WTC11 (cell line): ENCODE measurements around the gene XKR3. TPM values are rescaled to one million over a fixed set of nuclear protein-coding genes. Genes with fewer than 3 reads are reported as not detected.
"Not testable (repeated sequence)": the region's sequence is repeated elsewhere in the genome, so short reads cannot be mapped to it uniquely, and the experiment has no call there.

Source experiments
- ATAC-seq: fragments of 200-7000 bp; cut with Tn5 transposase; 2 replicates; pipeline ENCODE4 v1.10.0; 2021; ENCODE audit warnings: mild to moderate bottlenecking, moderate library complexity
- Bru-seq: library from RNA; stranded (reverse); fragments of 400-500 nt; gene quantifications from one replicate; lab custom pipeline; 2021; lab: Mats Ljungman, UMichigan
- CTCF ChIA-PET: fragments of 300-600 bp; sonication (Branson Sonifier 250); formaldehyde crosslinking; loops from one replicate; lab custom pipeline; 2021; ENCODE audit warnings: antibody characterized with exemption; lab: Charles Lee
- POLR2A ChIA-PET: fragments of 350-600 bp; sonication (Branson Sonifier 250); formaldehyde crosslinking; loops from one replicate; lab custom pipeline; 2021; ENCODE audit warnings: antibody characterized with exemption; lab: Charles Lee
- DNase-seq: peaks from one replicate; pipeline ENCODE4 v3.0.0; 2021; ENCODE audit warnings: low spot score
- H3K27ac Mint-ChIP-seq: 2 replicates; pipeline ENCODE4 v1.8.0; 2021; ENCODE audit warnings: mixed read lengths
- H3K27me3 Mint-ChIP-seq: 2 replicates; pipeline ENCODE4 v1.8.0; 2021; ENCODE audit warnings: low read depth, mild to moderate bottlenecking, moderate library complexity, mixed read lengths
- H3K36me3 Mint-ChIP-seq: 2 replicates; pipeline ENCODE4 v1.8.0; 2021; ENCODE audit warnings: mixed read lengths
- H3K4me1 Mint-ChIP-seq: 2 replicates; pipeline ENCODE4 v1.8.0; 2022; ENCODE audit warnings: mixed read lengths
- H3K4me3 Mint-ChIP-seq: 2 replicates; pipeline ENCODE4 v1.8.0; 2021; ENCODE audit warnings: mild to moderate bottlenecking, moderate library complexity, mixed read lengths
- H3K9me3 Mint-ChIP-seq: 2 replicates; pipeline ENCODE4 v1.8.0; 2021; ENCODE audit warnings: mixed read lengths
- CBFB ChIP-seq: sonication (generic); formaldehyde crosslinking; IDR thresholded peaks from 2 replicates; pipeline ENCODE4 v1.8.1; 2022; ENCODE audit warnings: mild to moderate bottlenecking, low read depth, missing genetic modification reagents
- GRHL2 ChIP-seq: fragments of 250-450 bp; sonication (Bioruptor Pico); IDR thresholded peaks from 2 replicates; pipeline ENCODE4 v1.8.0; 2022; ENCODE audit warnings: mild to moderate bottlenecking, moderate library complexity; ENCODE audit not compliant: insufficient replicate concordance, severe bottlenecking
- IRF2 ChIP-seq: sonication (generic); formaldehyde crosslinking; IDR thresholded peaks from 2 replicates; pipeline ENCODE4 v1.8.0; 2022; ENCODE audit warnings: low read depth, missing genetic modification reagents, borderline replicate concordance
- RORB ChIP-seq: fragments of 250-450 bp; sonication (Bioruptor Pico); IDR thresholded peaks from 2 replicates; pipeline ENCODE4 v1.9.0; 2021; ENCODE audit warnings: mild to moderate bottlenecking
- SMAD4 ChIP-seq: sonication (generic); formaldehyde crosslinking; IDR thresholded peaks from 2 replicates; pipeline ENCODE4 v1.8.0; 2022; ENCODE audit warnings: mild to moderate bottlenecking, missing genetic modification reagents
- ZNF671 ChIP-seq: fragments of 250-450 bp; sonication (Bioruptor Pico); IDR thresholded peaks from 2 replicates; pipeline ENCODE4 v1.8.0; 2021; ENCODE audit warnings: mild to moderate bottlenecking
- long read RNA-seq, 3 experiments: library from RNA in 1 of 3; library from capped mRNA in 1 of 3; library from polyadenylated mRNA in 1 of 3; unstranded in 2 of 3; stranded (forward) in 1 of 3; transcript quantifications; one replicate each; pipeline ENCODE4 v2.0.0, GENCODE V29; 2021
- total RNA-seq: library from RNA; stranded (reverse); gene quantifications from 3 replicates; pipeline ENCODE4 v1.2.3, GENCODE V29; 2021
- TF ChIP-seq, protein P1 (sequence below): fragments of 250-450 bp; sonication (Bioruptor Pico); IDR thresholded peaks from 2 replicates; pipeline ENCODE4 v1.9.0; 2021; ENCODE audit warnings: mild to moderate bottlenecking
- TF ChIP-seq, protein P2 (sequence below): sonication (generic); formaldehyde crosslinking; IDR thresholded peaks from 2 replicates; pipeline ENCODE4 v1.8.1; 2023; ENCODE audit warnings: mild to moderate bottlenecking, missing genetic modification reagents, borderline replicate concordance
- TF ChIP-seq, protein P3 (sequence below): fragments of 250-450 bp; sonication (Bioruptor Pico); IDR thresholded peaks from 2 replicates; pipeline ENCODE4 v2.1.2; 2022; ENCODE audit warnings: mild to moderate bottlenecking, moderate library complexity
- TF ChIP-seq, protein P4 (sequence below): sonication (generic); formaldehyde crosslinking; IDR thresholded peaks from 2 replicates; pipeline ENCODE4 v1.8.0; 2023; ENCODE audit warnings: missing genetic modification reagents, mild to moderate bottlenecking, borderline replicate concordance
- TF ChIP-seq, protein P5 (sequence below): sonication (generic); formaldehyde crosslinking; IDR thresholded peaks from 2 replicates; pipeline ENCODE4 v1.8.1; 2022; ENCODE audit warnings: mild to moderate bottlenecking, moderate library complexity, missing genetic modification reagents

The XKR3 gene
- not detected in 3 replicates for total RNA-seq
- percentile 6 among the genes with signal in this experiment for Bru-seq, nascent RNA
- long read RNA-seq, experiment 1: 0 reads
- long read RNA-seq, experiment 2: 0 reads
- long read RNA-seq, experiment 3, partial matches to known transcripts: 1 of 1 reads
- long read RNA-seq, experiment 3, other reads (novel, unspliced or antisense): 0 of 1 reads

DNA sequence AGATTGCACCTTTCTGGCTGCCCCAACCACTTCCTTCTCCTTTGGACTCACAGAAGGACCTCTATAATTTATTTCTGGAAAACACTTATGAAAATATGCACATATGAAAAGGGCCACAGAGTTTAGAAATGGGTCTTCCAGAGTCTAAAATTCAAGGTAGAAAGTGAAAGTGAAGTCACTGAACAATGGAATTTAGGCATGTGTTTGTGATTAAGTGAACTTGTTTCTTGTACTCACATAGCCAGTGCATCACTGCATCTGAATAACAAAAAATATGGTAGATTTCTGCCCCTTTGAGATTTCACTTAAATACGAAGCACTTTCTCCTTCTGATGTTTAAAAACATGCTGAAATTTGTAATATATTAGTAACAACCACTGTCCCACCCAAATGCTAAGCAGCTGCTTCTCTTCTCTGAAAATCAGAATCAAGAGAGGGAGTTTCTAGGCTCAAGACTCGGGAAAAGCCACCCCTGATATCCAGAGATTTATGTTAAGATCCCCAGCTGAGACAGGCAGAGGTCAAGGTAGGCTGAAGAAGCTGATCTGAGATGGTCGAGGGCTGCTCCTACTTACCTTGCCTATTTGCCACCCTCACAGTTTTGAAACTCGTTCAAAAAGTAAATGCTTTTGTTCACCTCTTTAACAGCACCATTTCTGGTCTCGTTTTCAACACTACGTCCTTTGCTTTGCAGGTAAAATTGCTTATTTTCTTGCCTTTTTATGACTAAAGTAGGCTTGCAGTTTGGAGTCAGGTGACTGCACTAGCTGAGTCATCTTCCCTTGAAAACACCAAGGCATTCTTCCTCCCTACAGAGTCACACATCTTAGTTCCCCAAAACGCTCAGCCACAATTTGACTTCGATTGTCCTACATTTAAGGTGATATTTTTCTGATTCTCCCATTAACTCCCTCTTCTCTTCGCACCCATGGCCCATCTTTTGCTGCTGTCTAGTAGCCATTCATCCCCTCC, at the start of gene XKR3:
Gene XKR3 (minus strand): TSS at position 696 of the 972 bp plus-strand sequence. CDS start 17,338 bp downstream, outside the sequence.
- ATAC-seq: no peak

DNA sequence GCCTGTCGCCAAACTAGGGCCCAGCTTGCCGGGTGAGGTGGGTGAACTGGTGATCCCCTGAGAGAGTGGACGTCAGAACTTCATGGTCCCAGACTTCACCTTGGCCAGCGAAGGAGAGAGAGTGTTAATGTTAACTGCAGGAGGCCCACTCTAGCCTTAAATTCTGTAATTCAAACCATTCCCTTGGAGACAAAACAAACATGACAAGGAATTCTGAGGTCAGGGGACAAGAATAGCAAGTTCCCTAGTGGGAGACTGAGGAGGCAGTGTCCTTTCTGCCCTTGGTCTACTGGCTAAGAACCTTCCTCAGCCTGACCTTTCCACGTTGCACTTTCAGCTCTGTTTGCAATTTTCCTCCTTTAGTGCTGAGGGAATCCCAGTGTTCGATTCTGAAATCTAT, 44.4 kb upstream of the XKR3 start:
- CTCF ChIA-PET, H3K4me1 Mint-ChIP-seq, ATAC-seq, H3K27ac Mint-ChIP-seq, DNase-seq, POLR2A ChIA-PET, H3K4me3 Mint-ChIP-seq: not testable (repeated sequence)
- peaks cover 13% of the 10 kb centered on the region for H3K27me3 Mint-ChIP-seq
- H3K36me3 Mint-ChIP-seq: peaks cover 12% of the 10 kb centered on the region
- H3K9me3 Mint-ChIP-seq: peaks cover 31% of the 10 kb centered on the region

More for the DNA sequence above, at the start of gene XKR3:
- Mint-ChIP-seq H3K36me3 (peaks cover 21% of the 10 kb centered on the region), H3K4me1 (peaks cover 8% of the 10 kb centered on the region), H3K4me3 (no peak within 1 kb of the TSS), H3K27me3 (peaks cover 10% of the 10 kb centered on the region), H3K27ac (no peak within 1 kb of the TSS), H3K9me3 (peaks cover 65% of the 10 kb centered on the region)
- no peak for DNase-seq
- no peak for TF ChIP-seq GRHL2 (CRISPR knock-in tag)
- TF ChIP-seq, protein P1, sequence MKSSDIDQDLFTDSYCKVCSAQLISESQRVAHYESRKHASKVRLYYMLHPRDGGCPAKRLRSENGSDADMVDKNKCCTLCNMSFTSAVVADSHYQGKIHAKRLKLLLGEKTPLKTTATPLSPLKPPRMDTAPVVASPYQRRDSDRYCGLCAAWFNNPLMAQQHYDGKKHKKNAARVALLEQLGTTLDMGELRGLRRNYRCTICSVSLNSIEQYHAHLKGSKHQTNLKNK (CRISPR knock-in tag): no peak
- TF ChIP-seq, protein P2, sequence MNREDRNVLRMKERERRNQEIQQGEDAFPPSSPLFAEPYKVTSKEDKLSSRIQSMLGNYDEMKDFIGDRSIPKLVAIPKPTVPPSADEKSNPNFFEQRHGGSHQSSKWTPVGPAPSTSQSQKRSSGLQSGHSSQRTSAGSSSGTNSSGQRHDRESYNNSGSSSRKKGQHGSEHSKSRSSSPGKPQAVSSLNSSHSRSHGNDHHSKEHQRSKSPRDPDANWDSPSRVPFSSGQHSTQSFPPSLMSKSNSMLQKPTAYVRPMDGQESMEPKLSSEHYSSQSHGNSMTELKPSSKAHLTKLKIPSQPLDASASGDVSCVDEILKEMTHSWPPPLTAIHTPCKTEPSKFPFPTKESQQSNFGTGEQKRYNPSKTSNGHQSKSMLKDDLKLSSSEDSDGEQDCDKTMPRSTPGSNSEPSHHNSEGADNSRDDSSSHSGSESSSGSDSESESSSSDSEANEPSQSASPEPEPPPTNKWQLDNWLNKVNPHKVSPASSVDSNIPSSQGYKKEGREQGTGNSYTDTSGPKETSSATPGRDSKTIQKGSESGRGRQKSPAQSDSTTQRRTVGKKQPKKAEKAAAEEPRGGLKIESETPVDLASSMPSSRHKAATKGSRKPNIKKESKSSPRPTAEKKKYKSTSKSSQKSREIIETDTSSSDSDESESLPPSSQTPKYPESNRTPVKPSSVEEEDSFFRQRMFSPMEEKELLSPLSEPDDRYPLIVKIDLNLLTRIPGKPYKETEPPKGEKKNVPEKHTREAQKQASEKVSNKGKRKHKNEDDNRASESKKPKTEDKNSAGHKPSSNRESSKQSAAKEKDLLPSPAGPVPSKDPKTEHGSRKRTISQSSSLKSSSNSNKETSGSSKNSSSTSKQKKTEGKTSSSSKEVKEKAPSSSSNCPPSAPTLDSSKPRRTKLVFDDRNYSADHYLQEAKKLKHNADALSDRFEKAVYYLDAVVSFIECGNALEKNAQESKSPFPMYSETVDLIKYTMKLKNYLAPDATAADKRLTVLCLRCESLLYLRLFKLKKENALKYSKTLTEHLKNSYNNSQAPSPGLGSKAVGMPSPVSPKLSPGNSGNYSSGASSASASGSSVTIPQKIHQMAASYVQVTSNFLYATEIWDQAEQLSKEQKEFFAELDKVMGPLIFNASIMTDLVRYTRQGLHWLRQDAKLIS (CRISPR knock-in tag): no peak
- TF ChIP-seq, protein P3, sequence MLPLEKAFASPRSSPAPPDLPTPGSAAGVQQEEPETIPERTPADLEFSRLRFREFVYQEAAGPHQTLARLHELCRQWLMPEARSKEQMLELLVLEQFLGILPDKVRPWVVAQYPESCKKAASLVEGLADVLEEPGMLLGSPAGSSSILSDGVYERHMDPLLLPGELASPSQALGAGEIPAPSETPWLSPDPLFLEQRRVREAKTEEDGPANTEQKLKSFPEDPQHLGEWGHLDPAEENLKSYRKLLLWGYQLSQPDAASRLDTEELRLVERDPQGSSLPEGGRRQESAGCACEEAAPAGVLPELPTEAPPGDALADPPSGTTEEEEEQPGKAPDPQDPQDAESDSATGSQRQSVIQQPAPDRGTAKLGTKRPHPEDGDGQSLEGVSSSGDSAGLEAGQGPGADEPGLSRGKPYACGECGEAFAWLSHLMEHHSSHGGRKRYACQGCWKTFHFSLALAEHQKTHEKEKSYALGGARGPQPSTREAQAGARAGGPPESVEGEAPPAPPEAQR (CRISPR knock-in tag): no peak
- no peak for TF ChIP-seq ZNF671
- TF ChIP-seq, protein P4, sequence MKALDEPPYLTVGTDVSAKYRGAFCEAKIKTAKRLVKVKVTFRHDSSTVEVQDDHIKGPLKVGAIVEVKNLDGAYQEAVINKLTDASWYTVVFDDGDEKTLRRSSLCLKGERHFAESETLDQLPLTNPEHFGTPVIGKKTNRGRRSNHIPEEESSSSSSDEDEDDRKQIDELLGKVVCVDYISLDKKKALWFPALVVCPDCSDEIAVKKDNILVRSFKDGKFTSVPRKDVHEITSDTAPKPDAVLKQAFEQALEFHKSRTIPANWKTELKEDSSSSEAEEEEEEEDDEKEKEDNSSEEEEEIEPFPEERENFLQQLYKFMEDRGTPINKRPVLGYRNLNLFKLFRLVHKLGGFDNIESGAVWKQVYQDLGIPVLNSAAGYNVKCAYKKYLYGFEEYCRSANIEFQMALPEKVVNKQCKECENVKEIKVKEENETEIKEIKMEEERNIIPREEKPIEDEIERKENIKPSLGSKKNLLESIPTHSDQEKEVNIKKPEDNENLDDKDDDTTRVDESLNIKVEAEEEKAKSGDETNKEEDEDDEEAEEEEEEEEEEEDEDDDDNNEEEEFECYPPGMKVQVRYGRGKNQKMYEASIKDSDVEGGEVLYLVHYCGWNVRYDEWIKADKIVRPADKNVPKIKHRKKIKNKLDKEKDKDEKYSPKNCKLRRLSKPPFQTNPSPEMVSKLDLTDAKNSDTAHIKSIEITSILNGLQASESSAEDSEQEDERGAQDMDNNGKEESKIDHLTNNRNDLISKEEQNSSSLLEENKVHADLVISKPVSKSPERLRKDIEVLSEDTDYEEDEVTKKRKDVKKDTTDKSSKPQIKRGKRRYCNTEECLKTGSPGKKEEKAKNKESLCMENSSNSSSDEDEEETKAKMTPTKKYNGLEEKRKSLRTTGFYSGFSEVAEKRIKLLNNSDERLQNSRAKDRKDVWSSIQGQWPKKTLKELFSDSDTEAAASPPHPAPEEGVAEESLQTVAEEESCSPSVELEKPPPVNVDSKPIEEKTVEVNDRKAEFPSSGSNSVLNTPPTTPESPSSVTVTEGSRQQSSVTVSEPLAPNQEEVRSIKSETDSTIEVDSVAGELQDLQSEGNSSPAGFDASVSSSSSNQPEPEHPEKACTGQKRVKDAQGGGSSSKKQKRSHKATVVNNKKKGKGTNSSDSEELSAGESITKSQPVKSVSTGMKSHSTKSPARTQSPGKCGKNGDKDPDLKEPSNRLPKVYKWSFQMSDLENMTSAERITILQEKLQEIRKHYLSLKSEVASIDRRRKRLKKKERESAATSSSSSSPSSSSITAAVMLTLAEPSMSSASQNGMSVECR (CRISPR knock-in tag): no peak
- TF ChIP-seq RORB (CRISPR knock-in tag): no peak
- TF ChIP-seq CBFB: no peak
- TF ChIP-seq, protein P5, sequence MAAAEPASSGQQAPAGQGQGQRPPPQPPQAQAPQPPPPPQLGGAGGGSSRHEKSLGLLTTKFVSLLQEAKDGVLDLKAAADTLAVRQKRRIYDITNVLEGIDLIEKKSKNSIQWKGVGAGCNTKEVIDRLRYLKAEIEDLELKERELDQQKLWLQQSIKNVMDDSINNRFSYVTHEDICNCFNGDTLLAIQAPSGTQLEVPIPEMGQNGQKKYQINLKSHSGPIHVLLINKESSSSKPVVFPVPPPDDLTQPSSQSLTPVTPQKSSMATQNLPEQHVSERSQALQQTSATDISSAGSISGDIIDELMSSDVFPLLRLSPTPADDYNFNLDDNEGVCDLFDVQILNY: no peak
- no peak for TF ChIP-seq IRF2 (CRISPR knock-in tag)
- TF ChIP-seq SMAD4: no peak
- ChIA-PET POLR2A (no interaction called here), CTCF (no interaction called here)
